ENCODE results near the gene C1orf52.

C1orf52 gene

DNA sequence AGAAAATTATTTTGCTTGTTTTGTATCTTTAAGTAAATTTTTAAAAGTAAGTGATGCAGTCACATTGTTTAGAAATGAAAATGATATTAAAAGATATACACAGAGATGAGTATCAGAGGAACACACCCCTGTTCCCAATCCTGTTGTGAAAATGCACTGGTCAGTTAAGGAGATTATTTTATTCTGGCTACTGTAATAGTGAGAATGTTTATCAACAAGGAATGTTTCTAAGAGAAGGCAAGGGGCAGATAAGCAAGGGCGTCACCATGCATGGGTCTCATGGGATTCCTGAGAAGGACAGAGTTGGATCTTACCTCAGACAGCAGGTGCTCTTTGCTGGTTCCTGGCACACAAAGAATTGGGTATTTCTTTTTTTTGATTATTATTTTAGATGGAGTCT is 21.8 kb downstream of the C1orf52 start:
- in situ Hi-C loops (cut with MboI; ENCODE audit: low sequenced_read_pairs), result no loop called here

DNA sequence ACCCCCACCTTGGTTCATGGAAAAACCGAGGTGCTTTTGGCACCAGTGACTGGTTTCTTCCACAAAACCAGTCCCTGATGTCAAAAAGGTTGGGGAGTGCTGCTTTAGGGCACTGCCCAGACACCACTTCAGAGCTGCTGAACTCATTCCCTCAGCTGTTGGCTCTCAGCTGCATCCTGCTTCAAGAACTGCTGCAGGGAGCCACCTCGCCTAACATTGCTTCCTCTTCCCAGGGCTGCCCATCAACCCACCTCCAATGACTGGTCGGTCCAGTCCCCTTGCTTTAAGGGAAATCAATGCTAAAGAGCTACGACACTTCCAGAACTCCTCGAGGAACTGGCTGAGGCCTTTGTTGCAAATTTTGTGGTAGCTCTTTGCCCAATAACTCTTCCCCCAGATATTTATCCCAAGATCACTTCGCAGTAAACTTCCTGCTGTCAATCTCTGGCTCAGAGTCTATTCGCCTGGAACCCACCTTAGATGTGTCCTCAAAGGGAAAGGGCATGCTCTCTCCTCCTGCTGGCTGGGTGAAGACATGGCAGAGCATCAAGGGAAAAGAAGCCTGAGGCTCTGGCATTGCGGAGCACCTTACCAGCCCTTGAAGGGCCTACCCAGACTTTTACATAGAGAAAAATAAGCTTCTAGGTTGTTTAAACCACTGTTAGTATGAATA is 29.0 kb downstream of the C1orf52 start:
- in situ Hi-C loops (cut with MboI; ENCODE audit: low sequenced_read_pairs), result no loop called here

DNA sequence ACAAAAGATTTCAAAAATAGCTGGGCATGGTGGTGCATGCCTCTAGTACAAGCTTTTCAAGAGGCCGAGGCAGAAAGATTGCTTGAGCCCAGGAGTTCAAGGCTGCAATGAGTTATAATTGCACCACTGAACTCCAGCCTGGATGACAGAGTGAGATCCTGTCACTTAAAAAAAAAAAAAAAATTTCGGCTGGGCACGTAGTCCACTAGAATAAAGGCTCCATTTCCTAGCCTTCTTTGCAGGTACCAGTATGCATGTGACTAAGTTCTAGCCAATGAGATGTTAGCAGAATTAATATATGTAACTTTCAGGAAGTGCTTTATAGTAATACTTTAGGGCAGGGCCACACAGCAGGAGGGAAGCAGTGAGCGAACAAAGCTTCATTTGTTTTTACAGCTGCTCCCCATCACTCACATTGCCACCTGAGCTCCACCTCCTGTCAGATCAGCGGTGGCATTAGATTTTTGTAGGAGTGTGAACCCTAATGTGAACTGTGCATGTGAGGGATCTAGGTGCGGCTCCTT is 29.8 kb downstream of the C1orf52 start:
- in situ Hi-C loops (cut with MboI; ENCODE audit: low sequenced_read_pairs), result no loop called here

DNA sequence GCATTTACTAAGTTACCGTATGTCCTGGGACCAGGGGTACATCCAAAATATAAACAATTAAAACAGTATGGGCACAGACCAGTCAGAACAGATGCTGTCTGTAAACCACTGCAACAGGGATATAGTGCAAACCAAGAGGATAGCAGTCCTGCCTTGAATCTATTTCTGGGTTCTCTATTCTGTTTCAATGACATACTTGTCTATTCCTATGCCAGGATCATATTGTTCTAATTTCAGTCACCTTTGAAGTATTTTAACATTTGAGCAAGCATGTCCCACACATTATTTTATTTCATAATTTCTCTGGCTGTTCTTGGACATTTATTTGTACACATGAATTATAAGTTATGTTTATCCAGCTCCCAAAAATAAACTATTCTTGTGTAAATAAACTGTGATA is 30.5 kb downstream of the C1orf52 start:
- in situ Hi-C loops (cut with MboI; ENCODE audit: low sequenced_read_pairs), result no loop called here

DNA sequence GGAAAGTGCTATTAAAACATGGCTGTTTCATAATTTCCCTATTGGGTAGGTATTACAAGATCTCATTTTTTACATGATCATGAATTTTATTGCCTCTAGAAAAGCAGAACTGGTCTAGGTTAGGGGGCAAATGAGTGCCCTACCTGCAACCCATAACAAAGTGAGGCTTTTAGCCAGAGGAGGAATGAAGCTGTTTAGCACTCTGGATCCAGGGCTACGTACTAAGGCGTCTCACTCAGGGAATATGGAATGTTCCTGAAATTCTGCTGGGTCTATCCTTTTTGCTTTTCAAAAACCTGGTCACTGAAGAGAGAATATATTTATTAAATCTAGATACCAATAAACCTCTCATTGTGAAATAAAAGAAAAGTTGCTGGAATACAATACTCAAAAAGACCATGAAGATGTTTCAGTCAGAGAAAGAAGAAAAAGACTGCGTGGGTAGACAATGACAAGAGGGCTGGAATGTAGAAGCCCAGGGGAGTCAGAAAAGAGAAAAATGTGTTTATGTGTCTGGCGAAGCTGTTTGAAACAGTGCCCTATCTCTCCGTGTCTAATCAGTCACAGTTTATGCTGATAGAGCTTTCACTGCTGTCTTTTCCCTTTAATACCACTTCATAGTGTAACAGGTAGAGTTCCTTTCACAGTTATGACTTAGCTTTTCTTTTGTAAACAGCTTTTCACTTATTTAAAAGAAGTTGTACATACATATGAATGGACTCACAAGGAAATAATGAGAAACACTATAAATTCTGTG is 33.7 kb downstream of the C1orf52 start:
- in situ Hi-C loops (cut with MboI; ENCODE audit: low sequenced_read_pairs), result no loop called here

DNA sequence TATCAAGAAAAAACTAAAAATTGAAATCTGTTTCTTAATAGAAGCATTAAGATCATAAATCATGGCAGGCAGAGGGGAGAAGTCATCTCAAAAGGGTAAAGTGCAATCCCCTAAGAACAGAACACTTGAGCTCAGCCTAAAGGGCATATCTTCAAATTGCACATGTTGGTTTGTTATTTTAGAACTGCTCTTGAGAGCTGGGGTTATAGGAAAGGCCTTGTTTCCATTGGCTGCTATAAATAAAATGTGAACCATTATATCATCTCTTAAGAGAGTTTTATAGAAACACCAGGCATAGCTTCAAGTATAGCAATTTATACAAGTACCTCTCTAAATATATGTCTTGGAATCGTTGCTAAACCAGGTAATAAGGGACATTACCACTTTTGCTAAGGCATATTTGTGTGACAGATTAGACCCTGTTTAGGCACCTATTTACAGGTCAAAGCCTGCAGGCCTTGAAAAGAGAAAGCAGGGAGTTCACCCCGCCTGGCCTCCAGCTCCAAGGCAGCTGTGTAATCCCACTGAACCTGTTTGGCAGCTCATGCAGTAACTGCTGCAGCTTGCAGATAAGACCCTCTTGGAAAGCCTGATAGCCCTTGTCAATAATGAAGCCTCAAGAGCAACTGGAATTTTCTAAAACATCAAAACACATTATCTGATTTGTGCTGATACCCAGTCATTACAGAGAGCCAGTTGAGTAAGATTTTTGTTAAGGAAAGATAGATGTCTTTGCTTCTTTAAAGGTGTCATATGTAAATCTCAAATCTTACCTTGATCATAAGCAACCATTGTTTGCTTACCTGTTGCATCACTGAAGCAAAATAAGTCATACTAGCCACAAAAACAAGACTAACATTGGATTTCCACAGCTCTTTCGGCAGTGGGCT is 34.5 kb downstream of the C1orf52 start:
- in situ Hi-C loops (cut with MboI; ENCODE audit: low sequenced_read_pairs), result no loop called here

DNA sequence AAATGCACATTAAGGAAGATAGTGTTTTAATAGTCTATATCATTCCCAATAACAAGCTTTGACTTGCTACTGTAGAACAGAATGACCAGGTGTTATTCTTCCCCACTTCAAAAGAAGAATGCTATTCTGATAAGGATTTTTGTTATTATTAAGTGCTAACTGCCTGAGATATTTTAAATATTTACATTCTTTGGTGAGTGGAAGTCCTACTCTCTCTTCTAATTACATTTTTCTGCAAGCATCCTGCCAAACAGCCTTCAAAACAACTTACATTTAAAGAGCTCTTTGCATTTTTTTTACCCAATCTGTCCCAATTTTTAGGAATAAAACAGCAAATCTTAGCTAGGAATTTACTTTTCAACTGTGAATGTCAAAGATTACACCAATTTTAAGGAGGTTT is 35.2 kb downstream of the C1orf52 start:
- in situ Hi-C loops (cut with MboI; ENCODE audit: low sequenced_read_pairs), result no loop called here

DNA sequence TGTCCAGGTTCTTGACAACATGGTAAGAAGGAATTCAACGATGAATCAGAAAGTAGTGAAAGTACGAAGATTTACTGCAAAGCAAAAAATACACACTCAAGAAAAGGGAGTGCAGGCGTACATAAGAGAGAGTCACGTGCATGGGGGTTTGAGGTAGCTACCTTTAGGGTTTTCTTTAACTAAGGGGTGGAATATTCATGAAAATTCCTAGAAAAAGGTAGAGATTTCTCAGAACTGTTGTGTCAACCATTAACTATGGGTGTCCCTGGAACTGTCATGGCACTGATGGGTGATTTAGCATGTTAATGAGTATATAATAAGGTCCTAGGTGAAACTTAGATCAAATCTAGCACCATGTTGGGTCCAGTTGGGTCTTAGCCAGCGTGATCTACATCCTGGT is 36.1 kb downstream of the C1orf52 start:
- in situ Hi-C loops (cut with MboI; ENCODE audit: low sequenced_read_pairs), result no loop called here

DNA sequence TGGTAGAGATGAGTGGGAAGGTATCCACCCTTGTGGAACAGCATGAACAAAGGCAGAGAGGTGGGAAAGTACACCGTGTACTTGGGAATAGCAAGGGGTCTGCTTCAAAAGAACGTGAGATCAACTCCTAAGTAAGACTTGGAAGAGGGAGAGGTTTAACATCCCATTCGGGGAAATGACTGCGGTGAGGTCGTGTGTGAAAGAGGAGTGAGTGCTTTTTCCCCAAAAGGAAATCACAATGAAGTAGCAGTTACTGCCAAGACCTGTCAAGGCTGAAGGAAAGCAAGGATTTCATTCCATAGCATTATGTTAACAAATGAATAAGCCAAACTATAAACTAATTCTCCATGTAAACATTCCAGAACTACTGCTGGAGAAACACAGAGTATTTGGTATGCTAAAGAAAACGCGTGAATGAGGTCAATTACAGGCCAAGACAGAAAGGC is 38.7 kb downstream of the C1orf52 start:
- in situ Hi-C loops (cut with MboI; ENCODE audit: low sequenced_read_pairs), result no loop called here

DNA sequence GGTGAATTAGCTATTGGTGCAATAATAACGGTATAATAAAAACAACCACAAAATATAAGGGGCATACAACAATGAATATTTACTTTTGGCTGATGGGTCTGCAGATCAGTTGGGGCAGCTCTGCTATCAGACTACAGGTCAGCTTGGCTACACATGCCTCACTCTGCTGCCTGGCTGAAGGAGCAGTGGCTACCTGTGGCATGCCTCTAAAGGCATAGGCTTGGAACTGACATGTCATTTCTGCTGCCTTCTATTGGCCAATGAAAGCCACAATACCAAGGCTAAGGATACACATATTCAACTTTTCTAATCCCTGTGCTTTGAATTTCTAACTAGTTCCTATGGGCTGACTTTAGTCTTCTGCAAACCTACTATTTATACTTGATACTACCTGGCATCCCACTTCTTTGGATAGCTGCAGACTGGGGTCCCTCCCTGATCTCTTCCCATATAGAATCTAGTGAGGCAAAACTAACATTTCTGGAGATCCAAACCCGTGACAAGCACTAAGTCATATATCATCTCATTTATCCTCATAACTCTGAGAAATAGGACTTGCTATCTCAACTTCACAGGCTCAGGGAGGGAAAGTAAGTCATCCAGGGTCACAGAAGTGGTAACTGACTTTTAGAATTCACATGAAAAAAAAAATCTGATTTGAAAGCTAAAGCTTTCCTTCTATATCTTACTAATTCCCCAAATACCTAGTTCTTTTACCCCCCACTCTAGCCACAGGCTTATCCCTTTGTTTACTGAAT is 39.4 kb downstream of the C1orf52 start:
- in situ Hi-C loops (cut with MboI; ENCODE audit: low sequenced_read_pairs), result no loop called here

DNA sequence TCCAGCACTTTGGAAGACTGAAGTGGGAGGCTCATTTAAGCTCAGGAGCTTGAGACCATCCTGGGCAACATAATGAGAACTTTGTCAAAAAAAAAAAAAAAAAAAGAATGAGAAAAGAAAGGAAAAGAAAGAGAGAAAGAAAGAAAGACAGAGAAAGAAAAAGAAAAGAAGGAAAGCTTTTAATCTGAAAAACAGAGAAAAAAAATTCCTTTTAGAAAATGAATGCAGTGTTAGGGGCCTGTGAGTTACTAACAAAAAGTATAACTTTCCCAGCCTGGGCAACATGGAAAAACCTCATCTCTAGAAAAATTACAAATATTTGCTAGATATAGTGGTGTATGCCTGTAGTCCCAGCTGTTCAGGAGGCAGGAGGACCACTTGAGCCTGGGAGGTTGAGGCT is 42.8 kb downstream of the C1orf52 start:
- in situ Hi-C loops (cut with MboI; ENCODE audit: low sequenced_read_pairs), result no loop called here

DNA sequence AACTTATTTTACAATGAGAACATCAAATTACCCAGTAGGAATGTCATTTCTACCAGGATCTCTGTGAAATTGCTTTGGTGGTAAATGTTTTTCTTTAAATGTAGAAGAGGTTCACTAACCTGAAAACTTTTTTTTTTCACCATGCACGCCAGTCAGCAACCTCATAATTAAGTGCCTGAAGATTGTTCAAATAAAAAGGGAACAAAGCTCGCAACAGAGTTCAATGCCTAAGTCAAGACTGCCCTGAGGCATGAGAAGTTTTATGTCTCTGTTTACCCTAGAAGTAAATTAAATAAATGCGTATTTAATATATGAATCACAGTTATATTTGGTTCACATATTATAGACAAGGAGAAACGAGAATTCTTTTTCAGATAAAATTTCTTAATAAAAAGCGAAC is 44.8 kb downstream of the C1orf52 start:
- in situ Hi-C loops (cut with MboI; ENCODE audit: low sequenced_read_pairs), result no loop called here

DNA sequence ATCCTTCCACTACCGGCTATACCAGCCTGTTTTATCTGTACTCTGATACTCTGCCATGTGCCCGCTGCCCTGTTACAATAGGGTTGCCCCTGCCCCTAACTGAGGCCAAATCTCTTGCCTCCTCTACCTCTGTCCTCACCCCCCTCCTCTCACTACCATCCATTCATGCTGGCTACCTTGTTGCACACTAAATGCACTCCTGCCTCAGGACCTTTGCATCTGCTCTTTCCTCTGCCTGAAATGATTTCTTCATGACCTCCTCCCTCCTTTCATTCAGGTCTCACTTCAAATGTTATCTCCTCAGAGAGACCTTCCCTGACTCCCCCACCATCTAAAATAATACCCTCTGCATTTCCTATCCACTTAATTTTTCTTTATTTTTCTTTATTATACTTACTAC is 51.0 kb downstream of the C1orf52 start:
- in situ Hi-C loops (cut with MboI; ENCODE audit: low sequenced_read_pairs), result no loop called here

DNA sequence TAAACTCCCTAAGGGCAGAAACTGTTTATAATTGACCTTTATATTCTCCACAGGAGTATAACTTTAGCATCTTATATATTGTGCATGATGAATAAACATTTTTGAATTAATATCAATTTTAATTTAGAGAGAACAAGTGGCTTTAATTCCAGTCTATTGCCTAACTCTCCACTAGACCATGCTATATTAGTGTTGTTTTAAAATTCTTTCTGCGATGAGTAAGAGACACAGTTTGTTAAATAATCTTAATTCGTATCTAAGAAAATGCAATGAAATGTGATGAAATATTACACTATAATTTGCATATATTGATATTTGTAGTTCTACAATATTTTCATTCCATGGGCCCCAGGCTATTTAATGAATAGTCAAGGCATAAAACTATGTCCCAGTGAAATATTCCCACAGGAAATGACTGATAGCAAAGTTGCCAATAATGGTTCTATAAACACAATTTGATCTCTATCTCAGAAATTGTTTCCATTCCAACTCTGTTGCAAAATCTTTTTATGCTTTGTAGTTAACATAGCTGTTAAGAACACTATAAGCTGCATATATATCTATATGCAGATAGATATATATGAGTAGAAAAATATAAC is 55.8 kb downstream of the C1orf52 start:
- in situ Hi-C loops (cut with MboI; ENCODE audit: low sequenced_read_pairs), result no loop called here

DNA sequence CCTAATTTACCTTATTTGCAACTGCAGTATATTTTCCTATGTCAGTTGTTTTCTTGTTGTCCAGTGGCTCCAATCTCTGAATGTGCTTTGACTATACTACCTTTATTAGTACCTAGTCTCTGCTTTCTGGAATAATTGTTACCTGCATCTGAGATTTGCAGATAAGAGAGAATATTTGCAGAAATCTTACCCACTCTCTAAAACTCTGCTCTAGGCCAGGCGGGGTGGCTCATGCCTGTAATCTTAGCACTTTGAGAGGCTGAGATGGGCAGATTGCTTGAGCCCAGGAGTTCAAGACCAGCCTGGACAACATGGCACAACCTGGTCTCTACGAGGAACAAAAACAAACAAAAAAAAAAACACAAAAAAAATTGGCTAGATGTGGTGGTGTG is 56.6 kb downstream of the C1orf52 start:
- in situ Hi-C loops (cut with MboI; ENCODE audit: low sequenced_read_pairs), result no loop called here

DNA sequence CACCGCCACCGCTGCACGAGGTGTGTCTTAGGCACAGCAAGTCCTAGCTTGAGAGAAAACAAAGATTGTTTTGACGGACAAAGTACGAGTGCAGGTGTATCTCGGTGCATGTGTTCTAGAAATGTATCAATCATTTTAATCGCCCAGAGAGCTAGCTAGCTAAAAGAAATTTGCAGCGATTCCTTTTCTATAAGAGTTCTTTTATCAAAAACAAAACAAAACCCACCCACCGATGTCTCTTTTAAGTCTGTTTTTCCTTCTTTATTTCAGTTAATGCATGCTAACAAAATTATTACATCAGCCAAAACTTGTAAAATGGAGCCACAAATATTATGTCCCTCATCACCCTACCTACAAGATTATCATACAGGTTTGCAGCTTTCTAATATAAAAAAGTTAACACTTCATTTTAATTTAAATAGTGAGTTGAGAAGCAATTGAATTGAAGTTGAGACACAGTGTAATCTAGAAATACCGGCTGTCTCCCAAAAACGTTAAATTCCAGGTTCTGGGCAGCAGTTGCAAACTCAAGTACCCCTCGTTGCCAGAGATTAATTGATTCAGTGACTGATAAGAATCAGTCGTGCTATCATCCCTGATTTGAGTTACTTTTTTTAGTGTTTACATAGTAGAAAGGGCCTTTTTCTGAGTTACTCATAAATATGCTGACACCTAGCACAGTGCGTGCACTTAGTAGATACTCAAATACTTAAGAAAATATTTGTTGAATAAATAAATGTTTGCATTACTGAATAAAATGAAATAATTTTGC is 57.2 kb downstream of the C1orf52 start:
- in situ Hi-C loops (cut with MboI; ENCODE audit: low sequenced_read_pairs), result no loop called here

DNA sequence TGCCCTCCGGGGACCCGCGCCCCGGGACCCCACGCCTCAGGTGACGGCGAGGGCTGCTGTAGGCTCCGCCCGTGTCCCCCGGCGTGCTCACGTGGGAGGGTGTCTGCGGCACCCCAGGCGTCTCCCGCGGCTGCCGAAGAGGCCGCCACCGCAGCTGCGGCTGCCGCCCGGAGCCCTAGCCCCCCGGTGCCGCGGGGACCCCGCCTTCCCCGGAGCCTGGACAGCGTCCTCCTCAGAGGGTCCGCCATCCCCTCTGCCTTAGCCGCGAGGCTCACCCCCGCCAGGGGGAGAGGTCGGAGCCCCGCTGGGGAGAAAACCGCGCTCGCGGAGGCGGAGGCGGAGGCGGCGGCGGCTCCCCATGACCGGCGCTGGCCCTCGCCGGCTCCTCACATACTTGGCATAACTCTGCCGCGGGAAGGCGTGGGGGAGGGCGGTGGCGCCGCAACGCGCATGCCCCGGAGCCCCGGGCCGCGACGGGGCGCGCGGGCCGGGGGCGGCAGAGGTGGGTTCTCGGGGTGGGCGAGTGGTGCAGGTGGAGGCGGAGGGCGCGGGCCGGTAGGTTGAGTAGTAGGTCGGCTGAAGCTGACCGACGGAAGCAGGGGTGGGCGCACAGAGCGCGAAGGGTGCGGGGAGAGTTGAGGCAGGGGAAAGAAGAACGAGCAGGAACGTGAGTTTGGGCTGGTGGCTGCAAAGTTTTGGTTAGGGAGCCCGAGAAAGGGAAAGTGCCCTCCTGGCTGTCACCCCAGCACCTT is 57.9 kb downstream of the C1orf52 start:
- in situ Hi-C loops (cut with MboI; ENCODE audit: low sequenced_read_pairs), result no loop called here

DNA sequence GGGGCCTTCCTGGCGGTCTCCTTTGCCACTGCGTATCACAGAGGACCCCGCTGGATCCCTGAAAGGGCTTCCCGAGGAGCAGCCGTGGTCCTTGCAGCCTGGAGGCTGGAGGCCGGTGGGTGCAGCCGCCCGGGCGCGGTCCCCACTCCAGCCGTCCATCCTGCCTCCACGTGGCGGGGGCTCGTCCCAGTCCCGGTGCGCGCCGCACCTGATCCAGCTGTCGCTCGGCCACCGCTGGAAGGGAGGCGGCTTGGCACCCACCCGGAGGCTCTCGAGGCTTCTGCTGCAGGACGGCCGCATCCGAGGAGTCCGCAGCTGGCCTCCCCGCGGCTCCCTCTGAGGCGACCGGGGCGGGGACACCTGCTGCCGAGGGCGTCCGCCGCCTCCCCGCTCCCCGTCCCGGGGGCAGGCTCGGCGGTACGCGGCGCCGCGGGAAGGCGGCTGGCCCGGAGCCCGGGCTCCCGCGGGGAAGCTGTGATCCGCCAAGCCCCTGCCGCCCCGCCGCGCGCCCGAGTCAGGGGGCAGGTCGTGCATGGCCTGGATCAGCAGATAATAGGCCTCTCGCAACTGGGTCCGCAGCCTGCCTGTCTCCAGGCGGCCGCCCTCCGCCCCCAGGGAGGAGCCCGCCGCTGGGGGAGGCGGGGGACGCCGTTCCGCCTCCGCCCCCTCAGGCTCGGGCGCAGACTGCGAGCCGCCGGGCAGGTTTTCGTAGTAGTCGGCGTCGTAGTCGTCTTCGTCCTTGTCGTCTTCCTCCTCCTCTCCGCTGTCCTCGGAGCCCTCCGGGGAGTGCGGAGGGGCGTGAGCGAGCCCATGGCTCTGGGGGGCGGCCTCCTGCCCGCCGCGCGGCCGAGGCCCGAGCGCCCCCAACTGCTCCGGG is 58.8 kb downstream of the C1orf52 start, which contains the start of gene SYDE2:
Gene SYDE2 (minus strand): TSS at position 554 of the 877 bp plus-strand sequence. CDS start 20 bp downstream, at position 534.
- in situ Hi-C loops (cut with MboI; ENCODE audit: low sequenced_read_pairs), result no loop called here

All from HL-60/S4 (cell line).